HG02763 (cell line): ENCODE results near the gene SOD3.

ENCODE experiments used
- ATAC-seq: cut with Tn5 transposase; IDR thresholded peaks from one replicate; pipeline ENCODE4 v1.9.1; 2021; ENCODE audit warnings: mild to moderate bottlenecking, moderate library complexity; ENCODE audit not compliant: unreplicated experiment

The SOD3 gene

GRCh38 chr4:24794916-24795665, at the start of gene SOD3:
Gene SOD3, plus strand, starts transcription at chr4:24795573. Its CDS starts 3,949 bp downstream, at chr4:24799522.
- ATAC-seq = no peak

- ATAC-seq = no peak
These were observed 48.0 kb upstream of the SOD3 start for GRCh38 chr4:24747234-24747975.

GRCh38 chr4:24748023-24748422, 47.4 kb upstream of the SOD3 start:
- ATAC-seq = no peak

- no peak for ATAC-seq
These were observed 46.5 kb upstream of the SOD3 start for GRCh38 chr4:24748758-24749350.

- no peak for ATAC-seq
These were observed 45.3 kb upstream of the SOD3 start for GRCh38 chr4:24750106-24750505.

- no peak for ATAC-seq
These were observed 43.3 kb upstream of the SOD3 start for GRCh38 chr4:24751926-24752539.

GRCh38 chr4:24753519-24753918, 41.9 kb upstream of the SOD3 start:
- ATAC-seq = no peak

- ATAC-seq = no peak
These were observed 40.8 kb upstream of the SOD3 start for GRCh38 chr4:24754571-24754970.

- no peak for ATAC-seq
These were observed 31.6 kb upstream of the SOD3 start for GRCh38 chr4:24763631-24764297.

GRCh38 chr4:24764345-24764744, 31.0 kb upstream of the SOD3 start:
- ATAC-seq = no peak

GRCh38 chr4:24765376-24765988, 29.9 kb upstream of the SOD3 start:
- ATAC-seq = no peak

GRCh38 chr4:24768006-24768405, 27.4 kb upstream of the SOD3 start:
- no peak for ATAC-seq

GRCh38 chr4:24768604-24769003, 26.8 kb upstream of the SOD3 start:
- peak; percentile 82 for ATAC-seq

GRCh38 chr4:24769571-24769970, 25.8 kb upstream of the SOD3 start:
- no peak for ATAC-seq

- peak; percentile 67 for ATAC-seq
These were observed 25.3 kb upstream of the SOD3 start for GRCh38 chr4:24770032-24770584.

GRCh38 chr4:24770667-24771066, 24.7 kb upstream of the SOD3 start:
- ATAC-seq = no peak

- ATAC-seq = no peak
These were observed 24.1 kb upstream of the SOD3 start for GRCh38 chr4:24771241-24771640.

- no peak for ATAC-seq
These were observed 23.2 kb upstream of the SOD3 start for GRCh38 chr4:24772061-24772705.

GRCh38 chr4:24772952-24773351, 22.4 kb upstream of the SOD3 start:
- no peak for ATAC-seq

GRCh38 chr4:24774452-24774851, 20.9 kb upstream of the SOD3 start:
- ATAC-seq = no peak
